HS-27A (cell line): Measurements from ENCODE around the gene BRINP2.

Experiments used
- DNase-seq: peaks from one replicate; pipeline ENCODE4 v3.0.0-alpha.2; 2012; ENCODE audit warnings: low read depth, missing footprints

Gene BRINP2

DNA sequence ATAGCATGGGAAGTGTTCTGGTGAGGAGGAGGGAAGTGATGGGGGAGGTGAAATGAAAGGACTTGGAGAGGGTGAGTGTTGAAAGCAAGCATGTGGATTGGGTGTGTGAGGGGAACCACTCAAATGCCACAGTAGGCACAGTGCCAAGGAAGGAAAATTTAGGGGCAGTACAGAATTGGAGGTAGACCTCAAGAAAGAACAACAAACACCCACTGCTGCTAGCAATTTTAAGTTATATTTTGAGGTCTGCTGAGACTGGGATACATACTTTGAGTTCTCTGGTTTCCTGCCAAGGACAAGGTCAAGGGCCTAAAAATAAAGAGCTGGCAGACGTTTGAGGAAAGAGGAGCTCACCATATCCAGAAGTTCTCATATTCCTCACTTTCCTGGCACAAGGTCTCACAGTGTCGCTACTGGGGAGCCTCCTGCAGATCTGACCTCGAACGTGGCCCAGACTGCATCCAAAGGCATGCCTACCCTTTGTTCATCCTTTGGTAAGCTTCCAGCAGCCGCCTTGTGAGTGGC, 104.0 kb downstream of the BRINP2 start:
- no peak for DNase-seq

GRCh38 chr1:177275736-177276135, 105.0 kb downstream of the BRINP2 start:
- DNase-seq, result no peak

DNA sequence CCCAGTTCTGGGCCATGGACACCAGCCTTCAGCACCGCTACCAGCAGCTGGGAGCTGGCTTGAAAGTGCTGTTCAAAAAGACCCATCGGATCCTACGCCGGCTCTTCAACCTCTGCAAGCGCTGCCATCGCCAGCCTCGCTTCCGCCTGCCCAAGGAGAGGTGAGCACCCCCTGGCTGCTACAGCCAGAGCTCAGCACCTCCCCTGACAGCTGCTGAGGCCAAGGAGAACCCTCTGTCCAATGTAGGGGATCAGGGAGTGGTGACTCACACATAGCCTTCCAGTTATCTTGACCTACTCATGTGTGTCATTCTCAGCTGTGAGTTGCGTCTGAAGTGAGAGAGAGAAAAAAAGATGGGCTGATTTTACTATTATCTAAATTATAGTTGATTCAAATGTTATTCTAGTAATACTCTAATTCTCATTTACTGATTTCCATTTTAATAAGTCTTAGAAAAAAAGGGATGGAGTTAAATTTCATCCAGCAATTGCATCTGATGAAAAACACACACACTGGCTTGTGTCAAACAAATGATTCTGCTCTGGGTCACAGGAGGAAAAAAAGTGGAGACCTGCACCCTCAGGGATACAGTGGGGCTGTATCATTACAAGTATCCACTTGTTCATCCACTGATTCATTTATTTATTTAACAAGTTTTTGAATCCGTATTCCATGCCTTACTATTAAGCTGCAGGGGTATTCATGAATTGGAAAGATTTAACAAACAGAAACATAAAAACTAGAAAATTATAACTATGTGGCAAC, 108.0 kb downstream of the BRINP2 start:
- DNase-seq, result no peak

DNA sequence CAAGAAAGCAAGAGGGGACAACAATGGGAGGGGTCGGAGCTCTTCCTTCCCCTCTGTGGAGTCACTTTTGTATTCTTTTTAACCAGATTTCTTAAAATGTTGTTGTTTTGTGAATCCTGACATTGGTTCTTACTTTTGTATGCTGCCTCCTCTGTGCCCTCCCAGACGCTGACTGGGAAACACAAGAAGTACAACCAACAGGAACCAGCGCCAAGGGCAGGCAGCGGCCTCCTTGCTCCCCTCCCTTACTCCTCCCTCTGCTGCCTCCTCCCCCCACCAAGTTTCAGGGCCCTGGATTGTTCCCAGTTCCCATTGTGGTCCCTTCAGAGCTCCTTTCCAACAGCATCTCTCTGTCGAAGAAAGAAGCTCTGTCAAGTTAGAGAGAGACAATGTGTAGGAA, 111.1 kb downstream of the BRINP2 start:
- no peak for DNase-seq

DNA sequence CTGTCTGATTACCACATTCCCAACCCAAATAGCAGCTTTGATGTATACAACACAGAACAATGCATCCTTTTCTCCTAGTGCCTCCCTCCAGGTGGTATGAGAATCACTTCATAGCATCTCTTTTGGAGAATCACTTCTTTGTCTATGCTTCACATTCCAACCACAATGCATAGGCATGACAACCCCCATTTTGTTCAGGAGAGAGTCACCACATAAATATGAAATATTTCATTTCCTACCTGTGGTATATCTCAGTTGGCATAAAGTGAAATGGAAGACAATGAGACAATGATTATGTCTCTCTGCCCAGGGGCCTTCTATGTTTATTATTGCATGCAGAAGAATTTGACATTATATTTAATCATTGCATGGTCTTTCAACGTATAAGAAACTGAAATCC, 112.2 kb downstream of the BRINP2 start:
- no peak for DNase-seq

- no peak for DNase-seq
These were observed 112.6 kb downstream of the BRINP2 start for GRCh38 chr1:177283380-177283779.

GRCh38 chr1:177286396-177286795, 115.6 kb downstream of the BRINP2 start:
- DNase-seq, result no peak

DNA sequence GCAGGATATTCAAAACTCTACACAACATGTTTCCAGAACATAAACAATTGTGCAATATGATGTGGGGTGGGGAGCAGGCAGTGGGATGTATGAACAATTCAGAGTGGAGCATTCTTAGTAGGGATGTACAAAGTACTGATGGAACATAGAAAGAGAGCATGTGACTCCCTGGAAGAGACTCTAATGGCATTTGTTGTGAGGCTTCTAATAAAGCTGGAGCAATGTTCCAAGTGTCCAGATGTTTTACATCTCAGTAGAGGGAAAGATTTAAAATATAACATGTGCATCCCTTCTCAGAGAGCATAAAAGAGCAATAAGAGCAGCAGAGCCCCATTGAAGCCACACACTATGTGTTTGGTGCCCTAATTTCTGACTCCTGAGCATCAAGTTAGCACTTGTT, 116.5 kb downstream of the BRINP2 start:
- no peak for DNase-seq

- no peak for DNase-seq
These were observed 117.2 kb downstream of the BRINP2 start for GRCh38 chr1:177287994-177288393.

DNA sequence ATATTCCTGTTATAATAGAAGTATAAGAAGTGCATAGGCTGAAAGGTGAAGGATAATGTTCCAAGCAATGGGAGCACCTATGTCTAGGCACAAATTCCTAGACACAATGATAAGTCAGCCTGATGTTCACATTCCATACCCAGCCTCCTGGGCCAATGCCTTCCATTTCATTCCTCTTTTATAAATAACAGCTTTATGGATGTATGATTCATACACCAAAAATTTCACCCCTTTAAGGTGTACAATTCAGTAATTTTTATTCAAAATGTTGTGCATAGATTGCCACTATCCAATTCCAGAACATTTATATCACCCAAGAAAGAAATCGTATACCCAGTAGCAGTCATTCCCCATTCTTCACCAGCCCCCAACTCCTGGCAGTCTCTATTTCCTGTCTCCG, 118.8 kb downstream of the BRINP2 start:
- no peak for DNase-seq

DNA sequence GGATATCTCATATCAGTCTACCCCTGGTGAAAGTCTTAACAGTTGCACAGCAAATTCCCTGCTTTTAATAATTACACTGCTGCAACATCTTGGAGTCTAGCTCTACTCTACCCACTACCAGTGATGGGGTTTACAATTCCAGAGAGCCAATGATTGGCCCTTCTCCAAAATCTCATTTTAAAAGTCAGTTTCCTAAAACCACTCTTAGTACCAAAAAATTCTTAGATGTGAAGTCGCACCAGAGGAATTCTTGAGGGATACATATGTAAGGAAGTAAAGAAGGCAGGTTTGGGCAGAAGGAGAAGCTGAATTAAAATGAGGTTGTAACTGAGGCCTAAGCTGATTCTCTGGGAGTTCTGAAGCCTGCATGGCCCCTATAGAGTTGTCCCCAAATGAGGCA, 129.7 kb downstream of the BRINP2 start:
- no peak for DNase-seq

- no peak for DNase-seq
These were observed 130.8 kb downstream of the BRINP2 start for GRCh38 chr1:177301425-177302124.

GRCh38 chr1:177302357-177303044, 131.7 kb downstream of the BRINP2 start:
- DNase-seq, result no peak

DNA sequence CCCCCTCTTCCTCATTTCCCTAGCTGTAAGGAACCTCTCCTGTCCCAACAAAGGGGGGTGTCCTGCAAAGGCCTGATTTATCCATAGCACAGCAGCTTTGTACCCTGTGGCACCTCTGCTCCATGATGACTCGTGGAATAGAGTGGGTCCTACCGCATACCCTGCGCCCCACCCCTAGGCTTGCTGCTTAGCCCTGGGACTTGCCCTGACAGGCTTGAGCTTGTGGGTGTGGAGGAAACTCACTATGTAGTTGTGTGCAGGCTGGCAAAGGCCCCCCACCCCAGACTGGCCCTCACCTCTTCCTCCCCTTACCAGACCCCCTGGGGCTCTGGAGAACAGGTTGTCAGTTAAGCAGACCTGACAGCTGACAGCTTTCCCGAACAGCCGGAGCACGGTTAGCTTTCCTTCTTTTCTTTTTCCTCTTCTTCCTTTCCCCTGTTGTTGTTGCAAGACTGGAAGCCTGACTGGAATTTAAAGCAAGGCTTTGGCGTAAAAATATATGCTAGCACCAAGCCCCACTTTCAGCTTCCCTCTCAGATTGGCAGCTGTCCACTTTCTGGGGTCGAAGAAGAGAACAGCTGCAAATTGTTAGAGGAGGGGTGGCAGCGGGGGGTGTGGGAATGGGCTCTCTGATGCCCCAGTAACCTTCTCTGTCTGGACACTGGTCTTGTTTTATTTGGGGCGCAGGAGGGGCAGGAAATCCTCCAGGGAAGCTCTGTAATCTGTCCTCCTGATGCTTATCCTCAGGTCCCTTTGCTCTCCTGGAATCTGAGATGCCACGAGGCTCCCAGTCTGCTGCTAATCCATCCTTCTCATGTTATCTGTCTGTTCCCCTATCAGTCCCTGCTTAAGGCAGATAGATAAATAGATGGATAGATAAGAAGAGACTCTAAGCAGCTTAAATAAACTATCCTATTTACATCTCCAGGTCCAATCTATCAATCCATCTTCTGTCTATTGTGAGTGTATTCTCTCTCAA, 134.6 kb downstream of the BRINP2 start:
- no peak for DNase-seq

GRCh38 chr1:177306019-177306415, 135.3 kb downstream of the BRINP2 start:
- no peak for DNase-seq

DNA sequence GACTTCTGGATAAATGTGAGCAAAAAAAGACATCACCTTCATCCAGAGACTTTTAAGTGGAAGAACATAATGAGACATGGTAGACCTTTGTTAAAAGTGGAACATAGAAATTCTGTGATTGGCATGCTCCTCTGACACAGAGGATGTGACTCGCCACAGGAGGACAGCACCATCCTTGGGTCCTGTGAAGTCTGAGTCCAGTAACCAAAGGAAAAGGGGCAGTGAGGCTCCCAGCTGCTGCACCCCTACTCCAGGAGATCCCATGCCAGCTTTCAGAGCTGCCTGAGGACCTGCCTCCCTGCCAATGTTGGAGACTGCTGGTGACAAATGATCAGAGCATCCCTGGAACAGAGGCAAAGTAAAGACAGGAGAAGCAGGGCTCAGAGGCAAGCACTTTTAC, 136.2 kb downstream of the BRINP2 start:
- no peak for DNase-seq

- no peak for DNase-seq
These were observed 137.0 kb downstream of the BRINP2 start for GRCh38 chr1:177307771-177308170.

GRCh38 chr1:177309880-177310279, 139.1 kb downstream of the BRINP2 start:
- no peak for DNase-seq

- no peak for DNase-seq
These were observed 139.6 kb downstream of the BRINP2 start for GRCh38 chr1:177310326-177310725.

DNA sequence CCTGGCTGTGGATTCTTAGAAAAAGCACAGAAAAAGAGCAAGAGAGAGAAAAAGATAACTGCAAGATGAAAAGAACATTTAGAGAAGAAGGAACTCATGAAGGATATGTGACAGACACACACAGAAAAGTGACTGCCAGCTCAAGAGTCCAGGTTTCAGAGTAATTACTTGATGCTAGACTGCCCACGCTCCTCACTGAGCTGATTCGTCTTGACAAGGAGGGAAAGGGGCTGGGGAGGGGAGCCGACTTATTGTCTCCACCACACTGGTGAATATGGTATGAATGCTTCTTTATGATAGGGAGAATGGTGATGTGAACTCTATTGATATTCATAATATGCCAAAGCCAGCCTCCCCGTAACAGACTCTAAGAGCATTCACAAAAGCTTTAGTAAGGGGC, 140.4 kb downstream of the BRINP2 start:
- no peak for DNase-seq

GRCh38 chr1:177311586-177311985, 140.8 kb downstream of the BRINP2 start:
- no peak for DNase-seq

DNA sequence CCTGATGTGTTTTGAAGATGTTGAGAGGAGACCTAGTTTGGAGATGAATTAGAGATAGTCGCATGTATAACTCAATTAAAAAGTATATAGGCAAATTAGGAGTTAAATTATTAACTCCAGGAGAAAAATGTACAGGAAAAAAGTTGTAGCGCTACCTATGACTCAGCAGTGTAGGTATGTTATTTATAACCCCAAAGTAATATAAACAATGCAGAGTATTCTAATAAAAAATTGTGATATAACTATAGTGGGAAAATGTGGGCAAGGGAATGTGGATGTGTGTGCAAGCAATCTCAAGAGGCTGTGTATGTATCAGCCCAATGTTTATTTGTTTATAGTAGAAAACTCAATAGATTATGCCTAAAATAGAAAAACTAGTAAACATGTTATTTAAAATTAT, 144.5 kb downstream of the BRINP2 start:
- DNase-seq, result no peak
